ENCODE measurements around the gene ITGB6.

DNA sequence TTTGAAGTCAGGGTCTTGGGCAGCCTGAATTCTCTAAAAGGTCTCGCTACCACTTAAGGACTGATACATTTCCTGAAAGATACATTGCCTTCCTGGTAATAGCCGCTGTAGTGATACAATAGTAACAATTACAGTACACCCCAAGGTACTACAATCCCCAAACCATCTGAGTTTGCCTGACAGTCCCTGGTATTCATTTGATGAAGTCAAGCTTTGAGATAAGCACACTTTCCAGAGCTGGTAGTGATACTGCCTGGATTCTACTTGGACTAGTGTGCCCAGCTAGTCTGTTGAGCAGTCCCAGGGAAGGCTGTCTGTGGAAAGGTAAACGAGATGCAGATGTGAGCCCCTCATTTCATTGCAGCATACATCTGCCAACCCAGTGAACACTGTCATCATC, 24.4 kb upstream of the ITGB6 start:
- TF ChIP-seq, protein P1, sequence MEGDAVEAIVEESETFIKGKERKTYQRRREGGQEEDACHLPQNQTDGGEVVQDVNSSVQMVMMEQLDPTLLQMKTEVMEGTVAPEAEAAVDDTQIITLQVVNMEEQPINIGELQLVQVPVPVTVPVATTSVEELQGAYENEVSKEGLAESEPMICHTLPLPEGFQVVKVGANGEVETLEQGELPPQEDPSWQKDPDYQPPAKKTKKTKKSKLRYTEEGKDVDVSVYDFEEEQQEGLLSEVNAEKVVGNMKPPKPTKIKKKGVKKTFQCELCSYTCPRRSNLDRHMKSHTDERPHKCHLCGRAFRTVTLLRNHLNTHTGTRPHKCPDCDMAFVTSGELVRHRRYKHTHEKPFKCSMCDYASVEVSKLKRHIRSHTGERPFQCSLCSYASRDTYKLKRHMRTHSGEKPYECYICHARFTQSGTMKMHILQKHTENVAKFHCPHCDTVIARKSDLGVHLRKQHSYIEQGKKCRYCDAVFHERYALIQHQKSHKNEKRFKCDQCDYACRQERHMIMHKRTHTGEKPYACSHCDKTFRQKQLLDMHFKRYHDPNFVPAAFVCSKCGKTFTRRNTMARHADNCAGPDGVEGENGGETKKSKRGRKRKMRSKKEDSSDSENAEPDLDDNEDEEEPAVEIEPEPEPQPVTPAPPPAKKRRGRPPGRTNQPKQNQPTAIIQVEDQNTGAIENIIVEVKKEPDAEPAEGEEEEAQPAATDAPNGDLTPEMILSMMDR (IDR thresholded peaks at IDR 0.05; ENCODE audit: borderline replicate concordance, extremely low read depth, low read length, poor library complexity, severe bottlenecking) = no peak
- TF ChIP-seq EZH2 (IDR thresholded peaks at IDR 0.05; ENCODE audit: borderline replicate concordance, low read depth, low read length, severe bottlenecking) = no peak
